ENCODE data around the gene FBLN2. TPM values are rescaled to one million over a fixed set of nuclear protein-coding genes. Genes with fewer than 3 reads are reported as not detected.

FBLN2 gene
- total RNA-seq, 2 experiments from 2014 or later = 0.05 TPM; not detected in 1

DNA sequence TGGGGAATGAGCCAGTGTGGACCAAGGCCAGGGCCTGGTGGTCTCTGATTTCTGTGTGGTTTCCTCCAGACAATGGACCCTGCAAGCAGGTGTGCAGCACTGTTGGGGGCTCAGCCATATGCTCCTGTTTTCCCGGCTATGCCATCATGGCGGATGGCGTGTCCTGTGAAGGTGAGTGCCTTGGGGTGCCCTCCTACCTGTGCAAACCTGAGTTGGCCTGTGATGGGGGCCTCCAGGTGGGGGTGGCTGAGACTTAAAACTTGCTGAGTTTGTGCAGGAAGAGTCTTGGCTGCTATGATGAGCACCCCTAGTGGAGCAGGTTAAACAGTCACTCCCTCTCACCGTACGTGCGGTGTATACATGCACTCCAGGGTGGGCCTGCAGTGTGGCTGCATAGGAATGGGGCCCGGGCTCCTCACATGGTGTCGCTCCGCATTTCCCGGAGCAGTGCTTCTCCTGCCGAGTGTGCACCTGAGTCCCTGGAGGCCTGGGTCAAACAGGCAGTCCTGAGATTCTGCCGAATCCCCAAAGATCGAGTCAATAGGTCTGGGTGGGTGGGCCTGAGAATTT is 70.8 kb downstream of the FBLN2 start:
- ChIA-PET CTCF (interaction anchor here (0.9 kb wide), 1 partner anchor 140 kb away, joined by 6 read pairs; the partner anchor contains the start of gene HDAC11), POLR2A (no interaction called here)
- ATAC-seq (no peak), DNase-seq (no peak)
- Mint-ChIP-seq H3K4me1 (no peaks in the 10 kb centered on the region), H3K4me3 (no peak overlapping the region), H3K9me3 (ENCODE audit: low read depth) (no peaks in the 10 kb centered on the region), H3K36me3 (ENCODE audit: low read depth) (no peaks in the 10 kb centered on the region), H3K27ac (no peak overlapping the region), H3K27me3 (no peaks in the 10 kb centered on the region)
- intact Hi-C loops (cut with DNase I, micrococcal nuclease) = no loop called here

DNA sequence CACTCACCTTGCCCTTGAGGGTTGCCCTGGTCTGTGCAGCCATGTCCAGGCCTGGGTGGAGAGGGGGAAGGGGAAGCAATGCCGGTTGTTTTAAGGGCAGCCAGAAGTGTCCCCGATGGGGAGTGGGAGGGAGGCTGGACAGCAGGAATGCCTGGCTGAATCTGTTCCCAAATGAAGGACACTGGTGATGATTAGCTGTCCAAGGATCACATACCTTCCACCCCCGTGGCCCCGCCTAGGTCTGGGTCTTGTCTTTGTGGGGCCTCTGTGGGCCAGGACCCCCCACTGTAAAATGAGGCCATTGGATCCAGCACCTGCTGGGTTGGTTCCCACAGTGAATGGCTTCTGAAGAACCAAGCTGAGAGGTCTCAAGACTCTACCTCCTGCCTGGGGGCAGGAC is 71.4 kb downstream of the FBLN2 start:
- CTCF ChIA-PET = interaction anchor here (0.6 to 1.0 kb wide), 3 partner anchors 29 to 140 kb away, joined by 3 to 6 read pairs (median 3); partner anchors contain the start of gene HDAC11

DNA sequence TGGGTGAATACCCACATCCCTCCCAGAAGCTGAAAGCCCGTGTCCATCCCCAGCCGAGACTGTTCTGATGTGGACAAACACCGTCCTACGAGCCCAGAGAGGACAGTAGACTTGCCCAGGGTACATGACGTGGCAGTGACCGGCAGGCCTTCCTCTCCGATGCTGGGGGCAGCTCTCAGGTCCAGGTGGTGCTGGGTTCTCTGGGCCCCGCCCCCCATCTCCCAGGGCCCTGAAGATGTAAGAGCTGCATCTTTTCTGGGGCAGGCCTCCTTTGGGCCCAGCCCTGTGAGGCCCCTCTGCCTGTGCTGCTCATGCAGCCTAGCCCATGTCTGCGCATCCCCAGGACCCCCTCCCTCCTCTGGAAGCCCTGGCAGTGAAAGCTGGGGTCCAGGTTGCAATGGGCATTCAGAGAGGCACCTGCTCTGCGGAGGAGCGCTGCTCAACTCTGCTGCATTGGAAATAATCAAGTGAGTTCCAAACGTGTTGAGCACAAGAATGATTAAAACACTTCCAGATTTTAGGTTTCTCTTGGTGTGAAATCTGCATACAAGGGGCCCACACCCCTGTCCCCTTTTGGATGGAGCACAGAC is 71.9 kb downstream of the FBLN2 start:
- no peaks in the 10 kb centered on the region for H3K4me1 Mint-ChIP-seq
- ChIA-PET CTCF (interaction anchor here (0.6 to 1.4 kb wide), 4 partner anchors 27 to 141 kb away, joined by 3 to 6 read pairs (median 4); partner anchors contain the start of gene HDAC11), POLR2A (no interaction called here)
- intact Hi-C loops (cut with DNase I, micrococcal nuclease) = no loop called here
- no peak overlapping the region for H3K27ac Mint-ChIP-seq
- no peak for ATAC-seq
- DNase-seq = no peak
- H3K27me3 Mint-ChIP-seq = no peaks in the 10 kb centered on the region
- no peaks in the 10 kb centered on the region for H3K9me3 Mint-ChIP-seq (ENCODE audit: low read depth)
- H3K36me3 Mint-ChIP-seq (ENCODE audit: low read depth) = no peaks in the 10 kb centered on the region
- no peak overlapping the region for H3K4me3 Mint-ChIP-seq

More for the DNA sequence above, 71.4 kb downstream of the FBLN2 start:
- Mint-ChIP-seq H3K36me3 (ENCODE audit: low read depth) (no peaks in the 10 kb centered on the region), H3K27me3 (no peaks in the 10 kb centered on the region), H3K27ac (no peak overlapping the region), H3K4me1 (no peaks in the 10 kb centered on the region), H3K4me3 (no peak overlapping the region), H3K9me3 (ENCODE audit: low read depth) (no peaks in the 10 kb centered on the region)
- intact Hi-C loops (cut with DNase I, micrococcal nuclease) = no loop called here
- DNase-seq = no peak
- POLR2A ChIA-PET = no interaction called here
- ATAC-seq = no peak

DNA sequence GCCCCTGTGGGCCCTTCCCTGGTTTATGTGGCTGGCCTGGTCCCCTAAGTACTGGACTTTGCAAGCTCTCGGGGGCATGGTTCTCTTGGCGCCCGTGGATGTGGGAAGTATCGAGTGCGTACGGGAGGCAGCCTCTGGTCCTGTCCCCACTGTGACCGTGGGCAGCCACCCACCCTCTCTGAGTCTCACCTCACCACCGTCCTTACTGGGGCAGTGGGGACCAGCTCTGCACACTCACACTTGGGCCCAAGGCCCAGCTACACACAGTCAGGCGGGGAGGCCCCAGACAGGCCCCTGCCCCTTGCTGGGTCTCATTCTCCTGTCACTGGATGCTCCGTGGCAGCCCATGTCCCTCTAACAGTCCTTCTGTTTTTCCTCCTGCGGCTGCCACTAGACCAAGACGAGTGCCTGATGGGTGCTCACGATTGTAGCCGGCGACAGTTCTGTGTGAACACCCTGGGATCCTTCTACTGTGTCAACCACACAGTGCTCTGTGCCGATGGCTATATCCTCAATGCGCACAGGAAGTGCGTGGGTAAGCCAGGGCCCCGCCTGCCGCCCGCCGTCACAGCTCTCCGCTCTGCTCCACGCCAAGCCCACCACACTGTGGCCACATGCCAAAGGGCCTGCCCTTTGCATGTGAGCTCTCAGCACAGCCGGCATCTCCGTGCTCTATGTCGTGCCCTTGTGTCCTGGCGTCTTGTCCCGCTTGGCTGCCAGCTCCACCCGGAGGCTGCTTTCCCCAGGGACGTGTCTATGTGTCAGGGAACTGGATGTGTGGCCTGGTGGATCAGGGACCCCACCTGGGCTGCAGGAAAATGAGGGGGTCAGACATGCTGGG is 72.7 kb downstream of the FBLN2 start:
- peak; percentile 38 for DNase-seq
- Mint-ChIP-seq H3K27me3 (no peaks in the 10 kb centered on the region), H3K4me1 (no peaks in the 10 kb centered on the region), H3K27ac (peak overlapping the region; percentile 21), H3K36me3 (ENCODE audit: low read depth) (no peaks in the 10 kb centered on the region), H3K4me3 (peak overlapping the region; percentile 58), H3K9me3 (ENCODE audit: low read depth) (no peaks in the 10 kb centered on the region)
- POLR2A ChIA-PET = no interaction called here
- ATAC-seq = peak; percentile 78
- intact Hi-C loops (cut with DNase I, micrococcal nuclease) = no loop called here
- CTCF ChIA-PET = interaction anchor here (0.7 to 1.4 kb wide), 3 partner anchors 26 to 126 kb away, joined by 3 to 4 read pairs (median 4); no protein-coding TSS in a partner anchor

DNA sequence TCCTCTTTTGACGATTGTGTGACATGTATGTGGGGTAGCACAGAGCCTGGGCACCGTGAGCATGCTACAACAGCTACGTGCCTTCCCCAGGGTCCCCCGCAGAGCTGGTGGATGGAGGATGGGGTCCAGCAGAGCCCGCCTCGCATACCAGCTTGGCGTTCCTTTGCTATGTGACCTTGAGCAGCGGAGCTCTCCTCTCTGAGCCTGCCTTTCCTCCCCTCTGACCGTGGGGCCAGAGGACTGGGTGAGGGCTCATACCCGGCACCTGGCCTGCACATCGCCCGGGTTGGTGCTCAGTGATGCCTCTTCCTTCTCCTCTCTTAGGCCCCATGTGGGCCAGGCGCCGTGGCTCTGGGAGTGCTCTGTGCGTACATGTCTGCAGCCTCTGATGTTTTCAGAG is 73.4 kb downstream of the FBLN2 start:
- ChIA-PET POLR2A (no interaction called here), CTCF (interaction anchor here (0.7 to 1.0 kb wide), 2 partner anchors 26 to 127 kb away, joined by 3 to 4 read pairs; no protein-coding TSS in a partner anchor)
- Mint-ChIP-seq H3K27ac (no peak overlapping the region), H3K27me3 (no peaks in the 10 kb centered on the region), H3K4me3 (no peak overlapping the region), H3K9me3 (ENCODE audit: low read depth) (no peaks in the 10 kb centered on the region), H3K4me1 (no peaks in the 10 kb centered on the region), H3K36me3 (ENCODE audit: low read depth) (no peaks in the 10 kb centered on the region)
- ATAC-seq (no peak), DNase-seq (no peak)
- intact Hi-C loops (cut with DNase I, micrococcal nuclease) = no loop called here

DNA sequence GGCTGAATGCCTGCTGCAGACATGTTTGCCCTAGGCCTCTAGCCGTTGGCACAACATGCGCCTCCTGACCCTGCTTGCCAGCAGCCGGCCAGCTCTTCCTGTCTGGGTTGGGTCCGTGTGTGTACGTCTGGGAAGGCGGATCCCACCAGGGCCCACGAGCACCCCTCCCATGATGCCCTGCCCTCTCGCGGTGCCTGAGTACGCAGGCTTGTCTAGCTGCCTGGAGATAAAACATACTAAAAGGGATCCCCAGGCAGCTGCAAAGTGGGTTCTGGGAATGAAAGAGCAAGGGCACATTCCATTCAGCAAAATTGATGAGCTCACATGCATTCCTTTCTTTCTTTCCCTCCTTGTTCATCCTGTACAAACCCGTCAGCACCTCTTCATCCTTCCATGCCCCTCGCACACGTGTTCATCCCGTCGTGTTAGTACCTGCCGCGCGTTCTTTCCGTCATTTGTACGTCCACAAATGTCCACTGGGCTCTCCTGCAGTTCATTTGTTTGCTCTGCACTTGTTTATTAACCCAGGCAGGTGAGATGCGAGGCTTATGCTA is 74.3 kb downstream of the FBLN2 start:
- H3K27me3 Mint-ChIP-seq = no peaks in the 10 kb centered on the region
- H3K4me3 Mint-ChIP-seq = no peak overlapping the region
- intact Hi-C loops (cut with DNase I, micrococcal nuclease) = no loop called here
- no peak overlapping the region for H3K27ac Mint-ChIP-seq
- no peaks in the 10 kb centered on the region for H3K36me3 Mint-ChIP-seq (ENCODE audit: low read depth)
- ATAC-seq (no peak), DNase-seq (no peak)
- H3K9me3 Mint-ChIP-seq (ENCODE audit: low read depth) = no peaks in the 10 kb centered on the region
- ChIA-PET CTCF (interaction anchor here (1.0 kb wide), 2 partner anchors 25 to 125 kb away, joined by 3 read pairs; no protein-coding TSS in a partner anchor), POLR2A (no interaction called here)
- no peaks in the 10 kb centered on the region for H3K4me1 Mint-ChIP-seq

DNA sequence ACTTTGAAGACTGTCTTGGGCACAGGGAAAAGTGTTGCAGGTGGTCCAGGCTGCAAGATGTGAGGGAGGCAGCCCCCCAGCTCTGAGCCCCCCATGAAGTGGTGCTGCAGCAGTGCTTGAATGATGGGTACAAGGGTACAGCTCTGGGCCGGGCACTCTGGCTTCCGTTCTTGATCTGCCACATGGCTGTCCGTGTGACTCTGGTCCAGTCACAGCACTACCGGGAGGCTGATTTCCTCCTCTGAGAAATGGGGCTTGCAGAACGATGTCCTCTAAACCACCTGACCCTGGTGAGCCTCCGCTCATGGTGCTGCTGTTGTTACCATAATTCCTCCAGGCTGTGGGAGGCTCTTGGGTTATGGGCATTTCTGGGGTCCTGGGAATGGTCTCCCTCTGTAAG is 75.1 kb downstream of the FBLN2 start:
- ATAC-seq = no peak
- POLR2A ChIA-PET = no interaction called here
- DNase-seq = no peak
- Mint-ChIP-seq H3K9me3 (ENCODE audit: low read depth) (no peaks in the 10 kb centered on the region), H3K4me1 (no peaks in the 10 kb centered on the region), H3K4me3 (no peak overlapping the region), H3K36me3 (ENCODE audit: low read depth) (no peaks in the 10 kb centered on the region), H3K27ac (no peak overlapping the region), H3K27me3 (no peaks in the 10 kb centered on the region)
- CTCF ChIA-PET = interaction anchor here (0.6 kb wide), 1 partner anchor 14 kb away, joined by 3 read pairs; no protein-coding TSS in a partner anchor
- intact Hi-C loops (cut with DNase I, micrococcal nuclease) = no loop called here

DNA sequence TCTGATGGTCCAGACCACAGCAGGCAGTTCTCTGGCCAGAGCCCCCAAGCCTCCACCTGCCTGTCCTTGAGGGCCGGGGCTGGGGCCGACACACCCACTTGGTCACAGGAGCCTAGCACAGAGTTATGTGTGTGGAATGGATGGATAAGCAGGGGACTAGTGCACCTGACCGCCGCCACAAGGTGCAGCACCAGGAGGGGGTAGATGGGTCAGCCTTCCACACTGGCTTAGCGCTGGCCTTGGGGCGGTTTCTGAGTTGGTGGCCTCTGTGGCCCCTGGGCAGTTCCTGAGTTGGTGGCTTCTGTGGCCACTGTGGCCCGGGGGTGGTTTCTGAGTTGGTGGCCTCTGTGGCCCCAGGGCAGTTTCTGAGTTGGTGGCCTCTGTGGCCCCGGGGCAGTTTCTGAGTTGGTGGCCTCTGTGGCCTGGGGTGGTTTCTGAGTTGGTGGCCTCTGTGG is 75.8 kb downstream of the FBLN2 start:
- H3K36me3 Mint-ChIP-seq (ENCODE audit: low read depth) = no peaks in the 10 kb centered on the region
- DNase-seq (no peak), ATAC-seq (no peak)
- no peaks in the 10 kb centered on the region for H3K4me1 Mint-ChIP-seq
- no peaks in the 10 kb centered on the region for H3K27me3 Mint-ChIP-seq
- intact Hi-C loops (cut with DNase I, micrococcal nuclease) = no loop called here
- H3K4me3 Mint-ChIP-seq = no peak overlapping the region
- H3K9me3 Mint-ChIP-seq (ENCODE audit: low read depth) = no peaks in the 10 kb centered on the region
- ChIA-PET POLR2A (no interaction called here), CTCF (interaction anchor here (1.0 kb wide), 1 partner anchor 328 kb away, joined by 3 read pairs; no protein-coding TSS in a partner anchor)
- no peak overlapping the region for H3K27ac Mint-ChIP-seq

DNA sequence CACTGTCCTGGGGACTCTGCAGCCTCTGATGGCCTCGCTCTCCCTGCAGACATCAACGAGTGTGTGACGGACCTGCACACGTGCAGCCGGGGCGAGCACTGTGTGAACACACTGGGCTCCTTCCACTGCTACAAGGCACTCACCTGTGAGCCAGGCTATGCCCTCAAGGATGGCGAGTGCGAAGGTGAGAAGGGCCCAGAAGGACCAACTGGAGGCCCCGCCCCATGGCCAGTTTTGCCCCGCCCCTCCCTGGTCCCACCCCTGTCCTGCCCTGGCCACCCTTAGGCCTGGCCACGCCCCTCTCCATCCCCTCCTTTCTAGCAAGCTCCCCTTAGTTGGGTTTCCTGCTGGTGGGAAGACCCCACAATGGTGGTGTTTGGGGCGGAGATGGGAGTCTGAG is 77.5 kb downstream of the FBLN2 start:
- ChIA-PET POLR2A (no interaction called here), CTCF (no interaction called here)
- no peaks in the 10 kb centered on the region for H3K27me3 Mint-ChIP-seq
- no peak overlapping the region for H3K27ac Mint-ChIP-seq
- H3K9me3 Mint-ChIP-seq (ENCODE audit: low read depth) = no peaks in the 10 kb centered on the region
- DNase-seq (no peak), ATAC-seq (no peak)
- intact Hi-C loops (cut with DNase I, micrococcal nuclease) = no loop called here
- H3K4me1 Mint-ChIP-seq = no peaks in the 10 kb centered on the region
- no peaks in the 10 kb centered on the region for H3K36me3 Mint-ChIP-seq (ENCODE audit: low read depth)
- no peak overlapping the region for H3K4me3 Mint-ChIP-seq

DNA sequence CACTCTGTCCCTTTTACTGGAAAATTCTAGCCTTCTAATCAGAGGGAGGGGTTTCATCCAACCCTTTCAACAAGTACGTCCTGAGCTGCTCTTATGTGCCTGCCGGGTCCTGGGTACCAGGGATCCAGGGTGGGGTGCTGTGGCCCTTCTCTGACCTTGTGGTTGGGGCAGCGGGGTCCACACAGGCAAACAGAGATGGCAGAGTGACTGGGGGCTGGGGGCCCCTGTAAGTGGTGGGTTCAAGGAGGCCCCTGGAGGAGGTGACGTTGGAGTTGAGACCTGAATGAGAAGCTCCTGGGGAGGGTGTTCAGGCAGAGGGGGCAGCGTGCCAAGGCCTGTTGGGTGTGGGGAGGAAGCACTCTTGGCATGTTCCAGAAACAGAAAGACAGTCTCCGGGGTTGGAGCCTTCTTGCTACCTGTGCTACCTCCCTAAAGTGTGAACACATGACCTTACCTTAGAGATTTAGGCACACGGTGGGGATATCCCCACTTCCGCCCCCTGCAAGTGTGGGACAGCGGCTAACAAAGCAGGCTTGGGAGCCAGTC is 78.1 kb downstream of the FBLN2 start:
- Mint-ChIP-seq H3K4me3 (no peak overlapping the region), H3K4me1 (no peaks in the 10 kb centered on the region), H3K36me3 (ENCODE audit: low read depth) (no peaks in the 10 kb centered on the region), H3K27me3 (no peaks in the 10 kb centered on the region), H3K27ac (no peak overlapping the region), H3K9me3 (ENCODE audit: low read depth) (no peaks in the 10 kb centered on the region)
- ChIA-PET CTCF (no interaction called here), POLR2A (interaction anchor here (0.6 kb wide), 1 partner anchor 26 kb away, joined by 6 read pairs; no protein-coding TSS in a partner anchor)
- intact Hi-C loops (cut with DNase I, micrococcal nuclease) = no loop called here
- no peak for DNase-seq
- ATAC-seq = no peak

DNA sequence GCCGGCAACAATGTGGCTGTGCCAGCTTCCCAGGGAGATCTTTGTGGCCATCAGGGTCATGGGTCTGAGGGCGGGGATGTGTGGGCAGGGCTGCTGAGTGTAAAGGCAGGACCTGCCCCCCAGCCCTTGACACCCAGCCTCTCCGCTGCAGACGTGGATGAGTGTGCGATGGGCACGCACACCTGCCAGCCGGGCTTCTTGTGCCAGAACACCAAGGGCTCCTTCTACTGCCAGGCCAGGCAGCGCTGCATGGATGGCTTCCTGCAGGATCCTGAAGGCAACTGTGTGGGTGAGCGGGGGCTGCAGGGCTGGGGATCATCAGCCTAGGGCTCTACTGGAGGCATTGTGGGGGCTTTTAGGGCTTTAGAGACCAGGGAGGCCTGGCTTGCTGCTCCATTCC is 78.8 kb downstream of the FBLN2 start:
- Mint-ChIP-seq H3K27ac (no peak overlapping the region), H3K4me3 (no peak overlapping the region), H3K36me3 (ENCODE audit: low read depth) (no peaks in the 10 kb centered on the region), H3K4me1 (no peaks in the 10 kb centered on the region), H3K9me3 (ENCODE audit: low read depth) (no peaks in the 10 kb centered on the region), H3K27me3 (no peaks in the 10 kb centered on the region)
- POLR2A ChIA-PET = no interaction called here
- no peak for ATAC-seq
- CTCF ChIA-PET = no interaction called here
- intact Hi-C loops (cut with DNase I, micrococcal nuclease) = no loop called here
- DNase-seq = no peak
